ENCODE measurements around the gene ADGRL3.

ADGRL3 gene

GRCh38 chr4:62058571-62058970, 858.4 kb downstream of the ADGRL3 start:
- no peak for DNase-seq (ENCODE audit: low read depth in 3 of 3, low spot score in 1 of 3)

- DNase-seq (ENCODE audit: low read depth in 3 of 3, low spot score in 1 of 3) = no peak
These were observed 870.2 kb downstream of the ADGRL3 start for GRCh38 chr4:62070291-62070852.

- no peak for DNase-seq (ENCODE audit: low read depth in 3 of 3, low spot score in 1 of 3)
These were observed 875.0 kb downstream of the ADGRL3 start for GRCh38 chr4:62075089-62075488.

GRCh38 chr4:62075521-62075920, 875.4 kb downstream of the ADGRL3 start:
- no peak for DNase-seq (ENCODE audit: low read depth in 3 of 3, low spot score in 1 of 3)

GRCh38 chr4:62077406-62077805, 877.3 kb downstream of the ADGRL3 start:
- DNase-seq (ENCODE audit: low read depth in 3 of 3, low spot score in 1 of 3) = no peak

GRCh38 chr4:62080431-62080830, 880.3 kb downstream of the ADGRL3 start:
- DNase-seq (ENCODE audit: low read depth in 3 of 3, low spot score in 1 of 3) = no peak

GRCh38 chr4:62087706-62088105, 887.6 kb downstream of the ADGRL3 start:
- DNase-seq (ENCODE audit: low read depth in 3 of 3, low spot score in 1 of 3) = no peak

GRCh38 chr4:62093735-62094134, 893.6 kb downstream of the ADGRL3 start:
- DNase-seq (ENCODE audit: low read depth in 3 of 3, low spot score in 1 of 3) = no peak

GRCh38 chr4:62096881-62097280, 896.8 kb downstream of the ADGRL3 start:
- DNase-seq (ENCODE audit: low read depth in 3 of 3, low spot score in 1 of 3) = no peak

GRCh38 chr4:62115216-62115615, 915.1 kb downstream of the ADGRL3 start:
- no peak for DNase-seq (ENCODE audit: low read depth in 3 of 3, low spot score in 1 of 3)

GRCh38 chr4:62117886-62118285, 917.8 kb downstream of the ADGRL3 start:
- no peak for DNase-seq (ENCODE audit: low read depth in 3 of 3, low spot score in 1 of 3)

GRCh38 chr4:62118558-62118957, 918.4 kb downstream of the ADGRL3 start:
- no peak for DNase-seq (ENCODE audit: low read depth in 3 of 3, low spot score in 1 of 3)

- no peak for DNase-seq (ENCODE audit: low read depth in 3 of 3, low spot score in 1 of 3)
These were observed 919.1 kb downstream of the ADGRL3 start for GRCh38 chr4:62119195-62119594.

GRCh38 chr4:62126064-62126732, 926.1 kb downstream of the ADGRL3 start:
- DNase-seq (ENCODE audit: low read depth in 3 of 3, low spot score in 1 of 3) = no peak
